Articular chondrocyte of knee joint (primary cell): Measurements from ENCODE around the gene OR10H4. TPM values are rescaled to one million over a fixed set of nuclear protein-coding genes. Genes with fewer than 3 reads are reported as not detected.

Source experiments
- total RNA-seq: library from RNA; depleted of rRNA; stranded (reverse); fragments of >200 nt; gene quantifications from 2 replicates; pipeline ENCODE4 v1.2.3, GENCODE V29; 2012

Gene OR10H4
- not detected in 2 replicates for total RNA-seq

GRCh38 chr19:15948223-15949058 lies at the start of gene OR10H4:
TSS of gene OR10H4 (plus strand) at chr19:15949008. CDS start at chr19:15949008, 0 bp downstream.

DNA sequence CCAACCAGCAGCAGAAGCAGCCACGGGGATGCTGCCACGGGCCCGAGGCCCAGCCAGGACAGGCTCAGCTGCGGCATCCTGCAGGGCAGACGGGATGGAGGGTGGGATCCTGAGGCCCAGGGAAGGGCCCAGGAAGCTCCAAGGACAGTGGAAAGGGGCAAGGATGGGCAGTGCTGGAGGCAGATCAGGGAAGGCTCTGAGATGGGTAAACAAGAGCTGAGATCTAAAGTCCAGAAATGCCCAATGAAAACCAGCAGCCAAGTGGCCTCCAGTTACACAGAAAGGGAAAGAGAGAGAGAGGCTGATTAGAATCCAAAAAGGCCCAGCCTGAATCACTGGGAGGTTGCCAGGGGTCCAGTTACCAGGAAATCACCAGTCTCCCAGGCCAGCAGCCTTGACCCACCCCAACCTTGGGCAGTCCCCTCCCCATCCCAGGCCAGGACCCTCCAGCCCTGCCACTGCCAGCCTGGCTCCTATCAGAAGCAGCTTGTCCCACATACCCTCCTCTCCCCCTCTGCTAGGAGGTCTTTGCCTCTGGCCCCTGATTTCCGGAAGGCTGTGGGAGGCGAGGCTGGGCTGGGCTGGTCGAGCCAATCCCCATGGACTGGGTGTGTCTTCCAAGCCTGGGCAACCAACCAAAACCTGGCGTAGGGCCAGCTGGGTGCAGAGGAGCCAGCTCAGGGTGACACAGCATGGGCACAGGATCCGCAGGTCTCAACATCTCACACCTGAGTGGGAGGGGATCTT lies 14.3 kb upstream of the OR10H4 start, which contains the start of gene CYP4F11:
Gene CYP4F11 (minus strand): TSS at position 198 of the 747 bp plus-strand sequence. CDS start 121 bp downstream, at position 77.

Other genes starting within 250 kb of the OR10H4 start
- gene OR10H2, start 221.0 kb upstream of the OR10H4 start, total RNA-seq, result not detected in 2 replicates
- gene OR10H3, start 211.0 kb upstream of the OR10H4 start, total RNA-seq, result not detected in 2 replicates
- gene OR10H5, start 161.3 kb upstream of the OR10H4 start, total RNA-seq, result not detected in 2 replicates
- gene OR10H1, start 133.3 kb upstream of the OR10H4 start, total RNA-seq, result not detected in 2 replicates
- not detected in 2 replicates for gene CYP4F2, start 50.9 kb upstream of the OR10H4 start, total RNA-seq
- under 0.01 and 0.13 TPM in 2 replicates for gene CYP4F11, start 14.5 kb upstream of the OR10H4 start, total RNA-seq
- gene TPM4, start 127.5 kb downstream of the OR10H4 start, total RNA-seq, result 1,189 and 1,287 TPM in 2 replicates
- gene RAB8A, start 162.9 kb downstream of the OR10H4 start, total RNA-seq, result 79.1 and 92.8 TPM in 2 replicates
- gene HSH2D, start 194.7 kb downstream of the OR10H4 start, total RNA-seq, result not detected in 2 replicates
- not detected in 2 replicates for gene CIB3, start 224.5 kb downstream of the OR10H4 start, total RNA-seq
- gene FAM32A, start 236.4 kb downstream of the OR10H4 start, total RNA-seq, result 114 and 117 TPM in 2 replicates
- 71.8 and 75.0 TPM in 2 replicates for gene AP1M1, start 248.9 kb downstream of the OR10H4 start, total RNA-seq